HEK293T (cell line): Measurements from ENCODE around the gene TM4SF20.

Source experiments
- ARNT ChIP-seq: fragments of 450-650 bp; IDR thresholded peaks from 2 replicates; pipeline ENCODE4 v1.6.1; 2017; ENCODE audit warnings: mild to moderate bottlenecking
- BHLHE40 ChIP-seq: fragments of 450-650 bp; IDR thresholded peaks from 2 replicates; pipeline ENCODE4 v1.6.1; 2016; ENCODE audit warnings: mild to moderate bottlenecking, moderate library complexity, borderline replicate concordance
- FOXA1 ChIP-seq: fragments of 450-650 bp; IDR thresholded peaks from 2 replicates; pipeline ENCODE4 v1.6.1; 2016; ENCODE audit warnings: mild to moderate bottlenecking
- FOXM1 ChIP-seq: fragments of 450-650 bp; IDR thresholded peaks from 2 replicates; pipeline ENCODE4 v1.6.1; 2017; ENCODE audit warnings: mild to moderate bottlenecking, borderline replicate concordance
- HDGF ChIP-seq: fragments of 450-650 bp; IDR thresholded peaks from 2 replicates; pipeline ENCODE4 v1.6.1; 2017; ENCODE audit warnings: antibody characterized with exemption, borderline replicate concordance
- SP1 ChIP-seq: fragments of 450-650 bp; IDR thresholded peaks from 2 replicates; pipeline ENCODE4 v1.6.1; 2017
- SUZ12 ChIP-seq: fragments of 450-650 bp; IDR thresholded peaks from 2 replicates; pipeline ENCODE4 v1.6.1; 2016; ENCODE audit warnings: mild to moderate bottlenecking

GRCh38 chr2:227389661-227390060 lies 10.6 kb upstream of the TM4SF20 start:
- TF ChIP-seq FOXA1 (no peak), ARNT (no peak), FOXM1 (no peak), HDGF (no peak), SUZ12 (no peak), BHLHE40 (no peak), SP1 (no peak)
